ENCODE results near the gene PHC1.

DNA sequence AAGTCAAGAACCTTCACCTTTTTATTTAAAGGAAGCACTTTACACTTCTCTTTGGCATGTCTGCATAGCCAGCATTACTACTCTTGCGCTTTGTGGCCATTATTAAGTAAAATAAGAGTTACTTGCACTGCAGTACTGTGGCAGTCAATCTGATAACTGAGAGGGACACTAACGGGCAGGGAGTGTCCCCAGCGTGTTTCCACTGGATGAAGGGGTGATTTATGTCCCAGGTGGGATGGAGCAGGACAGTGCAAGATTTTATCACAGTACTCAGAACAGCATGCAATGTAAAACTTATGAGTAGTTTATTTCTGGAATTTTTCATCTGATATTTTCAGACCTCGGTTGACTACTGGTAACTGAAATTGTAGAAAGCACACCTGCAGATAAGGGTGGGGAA, 43.3 kb downstream of the PHC1 start:
- TF ChIP-seq, protein P1, sequence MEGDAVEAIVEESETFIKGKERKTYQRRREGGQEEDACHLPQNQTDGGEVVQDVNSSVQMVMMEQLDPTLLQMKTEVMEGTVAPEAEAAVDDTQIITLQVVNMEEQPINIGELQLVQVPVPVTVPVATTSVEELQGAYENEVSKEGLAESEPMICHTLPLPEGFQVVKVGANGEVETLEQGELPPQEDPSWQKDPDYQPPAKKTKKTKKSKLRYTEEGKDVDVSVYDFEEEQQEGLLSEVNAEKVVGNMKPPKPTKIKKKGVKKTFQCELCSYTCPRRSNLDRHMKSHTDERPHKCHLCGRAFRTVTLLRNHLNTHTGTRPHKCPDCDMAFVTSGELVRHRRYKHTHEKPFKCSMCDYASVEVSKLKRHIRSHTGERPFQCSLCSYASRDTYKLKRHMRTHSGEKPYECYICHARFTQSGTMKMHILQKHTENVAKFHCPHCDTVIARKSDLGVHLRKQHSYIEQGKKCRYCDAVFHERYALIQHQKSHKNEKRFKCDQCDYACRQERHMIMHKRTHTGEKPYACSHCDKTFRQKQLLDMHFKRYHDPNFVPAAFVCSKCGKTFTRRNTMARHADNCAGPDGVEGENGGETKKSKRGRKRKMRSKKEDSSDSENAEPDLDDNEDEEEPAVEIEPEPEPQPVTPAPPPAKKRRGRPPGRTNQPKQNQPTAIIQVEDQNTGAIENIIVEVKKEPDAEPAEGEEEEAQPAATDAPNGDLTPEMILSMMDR (IDR thresholded peaks at IDR 0.05) = no peak
- TF ChIP-seq POLR2AphosphoS5 (IDR thresholded peaks at IDR 0.05; ENCODE audit: insufficient read depth in 1 of 2, low read depth in 1 of 2) = no peak

Data from vagina (tissue), 2 donors.